ENCODE data around the gene CREM. TPM values are rescaled to one million over a fixed set of nuclear protein-coding genes. Genes with fewer than 3 reads are reported as not detected.

The CREM gene
- total RNA-seq, 4 donors from 2014 or later: 12.8 to 15.7 (median 13.3) TPM

- Histone ChIP-seq H3K9me3 (no peaks in the 10 kb centered on the region), H3K27me3 (no peaks in the 10 kb centered on the region), H3K4me1 (no peaks in the 10 kb centered on the region), H3K36me3 (no peaks in the 10 kb centered on the region), H3K4me3 (no peak overlapping the region), H3K27ac (no peak overlapping the region)
- DNase-seq (ENCODE audit: low spot score in 2 of 2): no peak
- 100% methylated on average over 6 of the region's 6 CpGs for WGBS
- no peak for TF ChIP-seq POLR2AphosphoS5 (IDR thresholded peaks at IDR 0.05)
- no peak for TF ChIP-seq CTCF (IDR thresholded peaks at IDR 0.05)
- TF ChIP-seq POLR2A (IDR thresholded peaks at IDR 0.05): no peak
Measured at GRCh38 chr10:35150308-35150707, 23.7 kb downstream of the CREM start.

- Histone ChIP-seq H3K9me3 (no peaks in the 10 kb centered on the region), H3K27me3 (no peaks in the 10 kb centered on the region), H3K4me3 (no peak overlapping the region), H3K27ac (no peak overlapping the region), H3K4me1 (no peaks in the 10 kb centered on the region), H3K36me3 (no peaks in the 10 kb centered on the region)
- DNase-seq (ENCODE audit: low spot score in 2 of 2): no peak
- WGBS: 91% methylated on average over 3 of the region's 3 CpGs
- TF ChIP-seq EP300 (IDR thresholded peaks at IDR 0.05): no peak
- no peak for TF ChIP-seq CTCF (IDR thresholded peaks at IDR 0.05)
- no peak for TF ChIP-seq POLR2A (IDR thresholded peaks at IDR 0.05)
- TF ChIP-seq POLR2AphosphoS5 (IDR thresholded peaks at IDR 0.05): no peak
Measured at GRCh38 chr10:35152992-35153391, 26.3 kb downstream of the CREM start.

- Histone ChIP-seq H3K4me1 (no peaks in the 10 kb centered on the region), H3K4me3 (no peak overlapping the region), H3K27me3 (no peaks in the 10 kb centered on the region), H3K36me3 (no peaks in the 10 kb centered on the region), H3K27ac (no peak overlapping the region), H3K9me3 (no peaks in the 10 kb centered on the region)
- WGBS: 62% methylated on average over 4 of the region's 4 CpGs
- no peak for TF ChIP-seq POLR2AphosphoS5 (IDR thresholded peaks at IDR 0.05)
- no peak for TF ChIP-seq CTCF (IDR thresholded peaks at IDR 0.05)
- TF ChIP-seq POLR2A (IDR thresholded peaks at IDR 0.05): no peak
- TF ChIP-seq EP300 (IDR thresholded peaks at IDR 0.05): no peak
- no peak for DNase-seq (ENCODE audit: low spot score in 2 of 2)
Measured at GRCh38 chr10:35153716-35154115, 27.1 kb downstream of the CREM start.

- Histone ChIP-seq H3K4me3 (no peak overlapping the region), H3K36me3 (no peaks in the 10 kb centered on the region), H3K4me1 (no peaks in the 10 kb centered on the region), H3K9me3 (no peaks in the 10 kb centered on the region), H3K27me3 (no peaks in the 10 kb centered on the region), H3K27ac (no peak overlapping the region)
- TF ChIP-seq EP300 (IDR thresholded peaks at IDR 0.05) (no peak), POLR2A (IDR thresholded peaks at IDR 0.05) (no peak), POLR2AphosphoS5 (IDR thresholded peaks at IDR 0.05) (no peak), CTCF (IDR thresholded peaks at IDR 0.05) (no peak)
- DNase-seq (ENCODE audit: low spot score in 2 of 2): no peak
- 97% methylated on average over 1 of the region's 1 CpG for WGBS
Measured at GRCh38 chr10:35160743-35161142, 34.1 kb downstream of the CREM start.

- Histone ChIP-seq H3K27me3 (no peaks in the 10 kb centered on the region), H3K4me3 (no peak overlapping the region), H3K9me3 (no peaks in the 10 kb centered on the region), H3K36me3 (no peaks in the 10 kb centered on the region), H3K27ac (no peak overlapping the region), H3K4me1 (no peaks in the 10 kb centered on the region)
- no peak for TF ChIP-seq CTCF (IDR thresholded peaks at IDR 0.05)
- TF ChIP-seq POLR2A (IDR thresholded peaks at IDR 0.05): no peak
- TF ChIP-seq EP300 (IDR thresholded peaks at IDR 0.05): no peak
- TF ChIP-seq POLR2AphosphoS5 (IDR thresholded peaks at IDR 0.05): no peak
- WGBS: 92% methylated on average over 2 of the region's 2 CpGs
- no peak for DNase-seq (ENCODE audit: low spot score in 2 of 2)
Measured at GRCh38 chr10:35161906-35162305, 35.3 kb downstream of the CREM start.
